ENCODE measurements around the gene GPATCH1. TPM values are rescaled to one million over a fixed set of nuclear protein-coding genes. Genes with fewer than 3 reads are reported as not detected.

Gene GPATCH1
- total RNA-seq, 4 donors from 2014 or later, result under 0.01 to 13.1 (median 7.4) TPM

- intact Hi-C loops (cut with DNase I; ENCODE audit: low total_unique reads), result no loop called here
- Histone ChIP-seq H3K4me1 (peaks cover 0 to 10% of the 10 kb centered on the region in 2 donors), H3K4me3 (no peak overlapping the region), H3K36me3 (no peaks in the 10 kb centered on the region), H3K27me3 (no peaks in the 10 kb centered on the region), H3K9me3 (no peaks in the 10 kb centered on the region), H3K27ac (no peak overlapping the region)
- DNase-seq, result no peak
- TF ChIP-seq, protein P1, sequence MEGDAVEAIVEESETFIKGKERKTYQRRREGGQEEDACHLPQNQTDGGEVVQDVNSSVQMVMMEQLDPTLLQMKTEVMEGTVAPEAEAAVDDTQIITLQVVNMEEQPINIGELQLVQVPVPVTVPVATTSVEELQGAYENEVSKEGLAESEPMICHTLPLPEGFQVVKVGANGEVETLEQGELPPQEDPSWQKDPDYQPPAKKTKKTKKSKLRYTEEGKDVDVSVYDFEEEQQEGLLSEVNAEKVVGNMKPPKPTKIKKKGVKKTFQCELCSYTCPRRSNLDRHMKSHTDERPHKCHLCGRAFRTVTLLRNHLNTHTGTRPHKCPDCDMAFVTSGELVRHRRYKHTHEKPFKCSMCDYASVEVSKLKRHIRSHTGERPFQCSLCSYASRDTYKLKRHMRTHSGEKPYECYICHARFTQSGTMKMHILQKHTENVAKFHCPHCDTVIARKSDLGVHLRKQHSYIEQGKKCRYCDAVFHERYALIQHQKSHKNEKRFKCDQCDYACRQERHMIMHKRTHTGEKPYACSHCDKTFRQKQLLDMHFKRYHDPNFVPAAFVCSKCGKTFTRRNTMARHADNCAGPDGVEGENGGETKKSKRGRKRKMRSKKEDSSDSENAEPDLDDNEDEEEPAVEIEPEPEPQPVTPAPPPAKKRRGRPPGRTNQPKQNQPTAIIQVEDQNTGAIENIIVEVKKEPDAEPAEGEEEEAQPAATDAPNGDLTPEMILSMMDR (IDR thresholded peaks at IDR 0.05), result no peak
- TF ChIP-seq POLR2A (IDR thresholded peaks at IDR 0.05), result no peak
Measured at GRCh38 chr19:33060586-33060985, 20.4 kb upstream of the GPATCH1 start.

GRCh38 chr19:33062902-33063301 is 18.1 kb upstream of the GPATCH1 start:
- no peaks in the 10 kb centered on the region for H3K27me3 ChIP-seq
- DNase-seq, result no peak
- H3K4me3 ChIP-seq, result no peak overlapping the region
- peaks cover 0 to 10% of the 10 kb centered on the region in 2 donors for H3K4me1 ChIP-seq
- H3K27ac ChIP-seq, result no peak overlapping the region
- no peak for TF ChIP-seq POLR2A (IDR thresholded peaks at IDR 0.05)
- TF ChIP-seq, protein P1 (IDR thresholded peaks at IDR 0.05), result no peak
- intact Hi-C loops (cut with DNase I; ENCODE audit: low total_unique reads), result no loop called here
- no peaks in the 10 kb centered on the region for H3K9me3 ChIP-seq
- no peaks in the 10 kb centered on the region for H3K36me3 ChIP-seq

- TF ChIP-seq, protein P1 (IDR thresholded peaks at IDR 0.05), result no peak
- TF ChIP-seq POLR2A (IDR thresholded peaks at IDR 0.05), result no peak
- intact Hi-C loops (cut with DNase I; ENCODE audit: low total_unique reads), result no loop called here
- Histone ChIP-seq H3K9me3 (no peaks in the 10 kb centered on the region), H3K27ac (no peak overlapping the region), H3K36me3 (no peaks in the 10 kb centered on the region), H3K4me1 (peaks cover 0 to 10% of the 10 kb centered on the region in 2 donors), H3K4me3 (peak overlapping the region in 1 of 2 donors; percentile 72), H3K27me3 (no peaks in the 10 kb centered on the region)
- peak; percentile 20 to 27 for DNase-seq
Measured at GRCh38 chr19:33063356-33063752, 17.6 kb upstream of the GPATCH1 start.

DNA sequence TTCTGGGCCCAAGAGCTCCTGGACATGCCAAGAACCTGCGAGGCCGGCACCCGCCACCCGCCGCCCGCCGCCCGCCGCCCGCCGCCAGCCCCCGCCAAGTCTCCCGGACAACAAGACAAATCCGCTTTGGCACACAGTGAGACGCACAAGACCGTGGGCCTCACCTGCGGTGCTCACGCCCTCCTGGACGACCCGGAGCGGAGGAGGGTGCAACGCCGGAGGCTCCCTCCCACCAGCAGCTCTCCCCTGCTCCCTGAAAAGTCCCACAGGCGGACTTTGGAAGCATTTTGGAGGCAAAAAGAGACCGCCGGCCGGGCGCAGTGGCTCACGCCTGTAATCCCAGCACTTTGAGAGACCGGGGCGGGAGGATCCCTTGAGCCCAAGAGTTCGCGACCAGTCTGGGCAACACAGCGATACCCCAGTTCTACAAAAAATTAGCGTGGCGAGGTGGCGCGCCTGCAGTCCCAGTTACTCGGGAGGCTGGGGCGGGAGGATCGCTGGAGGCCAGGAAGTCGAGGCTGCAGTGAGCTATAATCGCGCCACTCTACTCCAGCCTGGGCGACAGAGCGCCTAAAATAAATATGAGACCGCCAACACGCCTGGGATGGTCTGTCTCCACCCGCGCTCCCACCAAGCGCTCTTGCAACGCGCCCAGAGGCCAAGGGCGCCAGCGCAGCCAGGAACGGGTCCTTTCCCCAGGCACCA is 17.1 kb upstream of the GPATCH1 start:
- H3K27ac ChIP-seq, result peak overlapping the region in 1 of 2 donors; percentile 48
- H3K27me3 ChIP-seq, result no peaks in the 10 kb centered on the region

DNA sequence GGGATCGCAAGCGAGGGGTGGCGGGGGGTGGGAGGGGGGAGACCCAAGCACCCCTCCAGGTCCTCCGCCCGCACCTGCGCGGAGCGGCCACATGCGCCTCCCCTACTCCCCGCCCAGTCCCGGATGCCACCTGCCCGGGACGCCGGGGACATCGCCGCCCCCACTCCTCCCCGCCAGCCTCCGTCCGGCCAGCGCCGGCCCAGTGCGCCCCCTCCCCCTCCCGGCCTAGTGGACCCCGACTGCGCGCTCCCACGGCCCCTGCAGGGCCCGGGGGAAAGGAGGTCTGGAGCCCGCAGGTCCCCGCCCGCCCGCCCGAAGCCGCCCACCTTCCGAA is 16.6 kb upstream of the GPATCH1 start:
- intact Hi-C loops (cut with DNase I; ENCODE audit: low total_unique reads), result no loop called here
- TF ChIP-seq, protein P1 (IDR thresholded peaks at IDR 0.05), result no peak
- no peak for TF ChIP-seq POLR2A (IDR thresholded peaks at IDR 0.05)
- Histone ChIP-seq H3K9me3 (no peaks in the 10 kb centered on the region), H3K27ac (peak overlapping the region in 1 of 2 donors; percentile 48), H3K4me1 (peaks cover 0 to 10% of the 10 kb centered on the region in 2 donors), H3K4me3 (peak overlapping the region; percentile 41 to 72), H3K27me3 (no peaks in the 10 kb centered on the region), H3K36me3 (no peaks in the 10 kb centered on the region)
- DNase-seq, result no peak

More for the DNA sequence above, 17.1 kb upstream of the GPATCH1 start:
- TF ChIP-seq, protein P1 (IDR thresholded peaks at IDR 0.05), result no peak
- TF ChIP-seq POLR2A (IDR thresholded peaks at IDR 0.05), result no peak
- H3K4me3 ChIP-seq, result peak overlapping the region; percentile 41 to 72
- H3K4me1 ChIP-seq, result peaks cover 0 to 10% of the 10 kb centered on the region in 2 donors
- no peaks in the 10 kb centered on the region for H3K9me3 ChIP-seq
- no peaks in the 10 kb centered on the region for H3K36me3 ChIP-seq
- DNase-seq, result peak in 1 of 2 donors; percentile 17
- intact Hi-C loops (cut with DNase I; ENCODE audit: low total_unique reads), result no loop called here

All from uterus (tissue), 4 donors.